Activated CD8-positive, alpha-beta memory T cell treated with anti-CD3 and anti-CD28 coated beads, Interleukin-2, amount 10 ng/mL, durations not matched to agents 7 days and 5 days (primary cell): Measurements from ENCODE around the gene ZC3H18. TPM values are rescaled to one million over a fixed set of nuclear protein-coding genes. Genes with fewer than 3 reads are reported as not detected.

ENCODE experiments used
- ATAC-seq: fragments of 150-1000 bp; cut with Tn5 transposase; one replicate; pipeline ENCODE4 v1.10.0; 2021; ENCODE audit warnings: moderate library complexity
- CTCF ChIA-PET: fragments of 350-600 bp; sonication (Branson Sonifier 250); formaldehyde crosslinking; loops from one replicate; lab custom pipeline; 2021; ENCODE audit warnings: antibody characterized with exemption; lab: Charles Lee
- DNase-seq: peaks from one replicate; pipeline ENCODE4 v3.0.0-alpha.2; 2020
- H3K27ac Mint-ChIP-seq: one replicate; pipeline ENCODE4 v1.8.0; 2021; ENCODE audit warnings: mild to moderate bottlenecking, mixed read lengths
- H3K27me3 Mint-ChIP-seq: one replicate; pipeline ENCODE4 v1.8.0; 2021; ENCODE audit warnings: mixed read lengths
- H3K36me3 Mint-ChIP-seq: one replicate; pipeline ENCODE4 v1.8.0; 2021; ENCODE audit warnings: mild to moderate bottlenecking, mixed read lengths
- H3K4me1 Mint-ChIP-seq: one replicate; pipeline ENCODE4 v1.8.0; 2021; ENCODE audit warnings: mixed read lengths
- H3K4me3 Mint-ChIP-seq: one replicate; pipeline ENCODE4 v1.8.0; 2021; ENCODE audit warnings: mild to moderate bottlenecking, moderate library complexity, mixed read lengths
- H3K9me3 Mint-ChIP-seq: one replicate; pipeline ENCODE4 v1.8.0; 2022; ENCODE audit warnings: low read depth, mixed read lengths
- total RNA-seq, 2 experiments: library from RNA; stranded (reverse); gene quantifications; one replicate each; pipeline ENCODE4 v1.2.3, GENCODE V29; 2021

ZC3H18 gene
- total RNA-seq, 2 experiments from 2014 or later: 88.1 to 93.9 TPM

DNA sequence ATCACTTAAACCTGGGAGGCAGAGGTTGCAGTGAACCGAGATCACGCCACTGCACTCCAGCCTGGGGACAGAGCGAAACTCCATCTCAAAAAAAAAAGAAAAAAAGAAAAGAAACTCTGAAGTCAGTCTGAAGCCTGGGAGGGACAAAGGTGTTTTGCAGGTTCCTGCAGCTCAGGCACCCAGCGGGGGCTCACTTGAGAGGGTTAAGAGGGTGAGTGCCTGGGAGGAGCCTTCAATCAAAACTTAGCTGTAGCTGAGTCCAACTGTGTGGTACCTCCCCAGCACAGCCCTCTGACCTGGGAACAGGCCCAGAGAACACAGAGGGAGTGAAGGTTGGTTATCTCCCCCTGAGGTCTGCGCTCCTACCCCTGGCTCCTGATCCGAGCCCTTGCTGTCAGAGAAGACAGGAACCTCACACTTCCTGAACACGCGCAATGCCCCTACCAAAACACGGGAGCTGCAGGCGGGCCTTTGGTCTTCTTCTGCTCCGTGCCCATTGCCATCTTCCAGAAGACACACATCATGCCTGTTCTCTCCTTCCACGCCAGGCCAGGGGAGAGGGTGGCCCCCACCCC, 20.4 kb upstream of the ZC3H18 start:
- DNase-seq (no peak), ATAC-seq (peak; percentile 33)
- Mint-ChIP-seq H3K36me3 (no peaks in the 10 kb centered on the region), H3K4me3 (no peak overlapping the region), H3K27ac (no peak overlapping the region), H3K27me3 (peaks cover 34% of the 10 kb centered on the region), H3K4me1 (peaks cover 13% of the 10 kb centered on the region), H3K9me3 (no peaks in the 10 kb centered on the region)
- CTCF ChIA-PET: interaction anchor here (1.2 kb wide), 1 partner anchor 14 kb away, joined by 4 read pairs; no protein-coding TSS in a partner anchor

DNA sequence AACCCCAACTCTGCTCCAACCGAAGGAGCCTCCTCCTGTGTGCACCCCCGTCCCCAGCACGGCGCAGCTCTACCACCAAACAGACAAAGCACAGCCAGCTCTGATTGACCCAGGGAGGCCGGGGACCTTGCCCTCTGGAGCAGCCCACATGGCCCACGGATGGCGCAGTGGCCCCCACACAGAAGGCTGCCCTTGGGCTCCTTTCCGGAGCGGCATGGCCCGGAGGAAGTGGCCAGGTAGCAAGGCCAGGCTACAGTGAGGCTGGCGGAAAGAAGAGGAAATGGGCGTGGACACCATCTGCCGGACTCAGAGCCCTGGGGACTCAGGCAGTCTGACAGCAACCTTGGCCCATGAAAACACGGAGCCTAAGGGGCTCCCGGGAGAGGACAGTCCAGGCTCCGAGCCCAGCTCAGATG, 19.9 kb upstream of the ZC3H18 start:
- DNase-seq: no peak
- no peaks in the 10 kb centered on the region for H3K9me3 Mint-ChIP-seq
- CTCF ChIA-PET: interaction anchor here (1.2 kb wide), 1 partner anchor 14 kb away, joined by 4 read pairs; no protein-coding TSS in a partner anchor
- peak; percentile 23 for ATAC-seq
- peaks cover 32% of the 10 kb centered on the region for H3K27me3 Mint-ChIP-seq
- H3K4me3 Mint-ChIP-seq: no peak overlapping the region
- H3K27ac Mint-ChIP-seq: no peak overlapping the region
- peaks cover 13% of the 10 kb centered on the region for H3K4me1 Mint-ChIP-seq
- H3K36me3 Mint-ChIP-seq: no peaks in the 10 kb centered on the region

DNA sequence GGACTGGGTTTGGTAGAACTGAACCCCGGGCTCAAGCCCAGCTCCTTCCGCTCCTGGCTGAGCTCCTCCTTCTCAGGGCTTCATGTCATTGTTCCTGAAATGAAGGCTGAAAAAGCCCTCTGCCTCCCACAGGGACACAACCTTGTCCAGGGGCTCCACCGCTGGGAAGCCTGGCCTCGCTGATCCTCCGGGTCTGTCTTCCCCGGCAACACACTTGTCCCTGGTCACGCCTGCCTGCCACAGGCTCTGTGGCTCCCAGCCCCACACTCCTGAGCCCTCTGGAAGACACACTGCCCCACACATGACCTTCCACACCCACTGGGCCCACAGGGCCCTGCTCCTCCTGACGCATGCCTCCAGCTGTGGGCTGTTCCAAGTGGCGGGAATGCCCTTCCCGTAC, 18.0 kb upstream of the ZC3H18 start:
- H3K27me3 Mint-ChIP-seq: peaks cover 22% of the 10 kb centered on the region
- peaks cover 13% of the 10 kb centered on the region for H3K4me1 Mint-ChIP-seq
- peaks cover 3% of the 10 kb centered on the region for H3K9me3 Mint-ChIP-seq
- CTCF ChIA-PET: no interaction called here
- H3K27ac Mint-ChIP-seq: no peak overlapping the region
- no peaks in the 10 kb centered on the region for H3K36me3 Mint-ChIP-seq
- DNase-seq (no peak), ATAC-seq (no peak)
- no peak overlapping the region for H3K4me3 Mint-ChIP-seq

DNA sequence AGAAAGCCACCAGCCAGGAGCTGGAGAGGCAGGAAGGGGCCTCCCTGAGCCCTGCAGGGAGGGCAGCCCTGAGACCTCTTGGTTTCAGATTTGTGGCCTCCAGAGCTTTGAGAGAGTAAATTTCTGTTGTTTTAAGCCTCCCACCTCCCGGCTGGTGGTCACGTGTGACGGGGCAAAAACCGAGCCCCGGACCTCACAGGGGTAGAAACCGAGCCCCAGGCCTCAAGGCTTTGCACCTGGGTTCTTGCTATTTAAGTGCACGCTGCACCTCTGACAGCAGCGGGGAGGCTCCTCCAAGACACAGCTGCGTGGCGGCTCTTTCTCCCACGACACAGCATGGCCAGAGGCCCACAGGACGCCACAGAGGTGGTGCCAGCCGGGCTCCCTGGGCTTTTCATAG, 17.4 kb upstream of the ZC3H18 start:
- H3K4me3 Mint-ChIP-seq: no peak overlapping the region
- H3K27me3 Mint-ChIP-seq: peaks cover 22% of the 10 kb centered on the region
- ATAC-seq (no peak), DNase-seq (no peak)
- no peaks in the 10 kb centered on the region for H3K36me3 Mint-ChIP-seq
- peaks cover 13% of the 10 kb centered on the region for H3K4me1 Mint-ChIP-seq
- CTCF ChIA-PET: interaction anchor here (1.3 kb wide), 1 partner anchor 19 kb away, joined by 3 read pairs; no protein-coding TSS in a partner anchor
- peaks cover 5% of the 10 kb centered on the region for H3K9me3 Mint-ChIP-seq
- H3K27ac Mint-ChIP-seq: no peak overlapping the region

DNA sequence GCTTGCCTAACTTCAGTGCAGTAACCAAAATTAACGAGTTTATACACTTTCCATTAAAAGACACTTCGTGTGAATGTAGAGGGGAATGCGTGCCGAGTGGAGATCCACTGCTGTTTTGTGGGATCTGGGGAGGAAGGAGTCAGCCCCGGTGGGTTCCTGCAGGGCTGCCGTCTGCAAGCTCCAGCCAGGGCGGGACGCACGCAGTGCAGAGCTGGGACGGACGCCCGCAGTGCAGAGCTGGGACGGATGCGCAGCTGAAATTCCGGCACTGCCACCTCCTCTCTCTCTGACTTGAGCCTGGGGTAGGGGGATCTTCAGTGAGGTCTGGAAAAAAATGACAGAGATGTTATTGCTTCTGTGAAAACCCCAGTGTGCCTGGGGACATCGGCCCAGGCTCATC, 16.5 kb upstream of the ZC3H18 start:
- no peak for DNase-seq
- no peak overlapping the region for H3K4me3 Mint-ChIP-seq
- peaks cover 22% of the 10 kb centered on the region for H3K27me3 Mint-ChIP-seq
- ATAC-seq: no peak
- H3K9me3 Mint-ChIP-seq: peaks cover 5% of the 10 kb centered on the region
- H3K27ac Mint-ChIP-seq: no peak overlapping the region
- peaks cover 13% of the 10 kb centered on the region for H3K4me1 Mint-ChIP-seq
- CTCF ChIA-PET: interaction anchor here (1.1 to 1.3 kb wide), 2 partner anchors 20 to 109 kb away, joined by 3 read pairs; no protein-coding TSS in a partner anchor
- no peaks in the 10 kb centered on the region for H3K36me3 Mint-ChIP-seq

DNA sequence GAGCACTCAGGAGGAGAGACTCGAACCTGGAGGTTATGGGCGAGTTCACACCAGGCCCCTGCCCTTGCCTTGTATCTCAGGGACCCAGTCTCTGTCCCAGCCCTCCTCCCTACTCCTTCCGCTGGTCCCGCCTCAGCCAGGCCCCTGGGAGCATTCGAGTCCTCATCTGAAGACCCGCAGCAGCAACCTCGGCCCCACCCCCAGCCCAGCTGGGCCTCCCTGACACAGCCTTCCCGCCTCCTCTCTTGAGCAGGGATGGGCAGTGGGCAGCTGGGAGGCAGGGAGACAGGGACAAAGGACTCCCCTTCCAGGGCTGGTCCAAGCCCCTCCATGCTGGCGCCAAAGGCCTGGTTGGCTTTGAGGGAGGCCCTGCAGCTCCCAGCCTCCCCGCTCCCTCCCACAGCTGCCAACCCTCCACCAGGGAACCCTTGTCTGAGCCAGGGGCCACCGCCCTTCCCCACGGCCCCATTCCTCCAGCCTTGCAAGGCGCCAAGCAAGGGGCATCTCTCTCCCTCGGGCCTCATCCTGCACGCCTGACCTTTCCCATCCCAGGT, 15.4 kb upstream of the ZC3H18 start:
- H3K4me3 Mint-ChIP-seq: no peak overlapping the region
- no peak overlapping the region for H3K27ac Mint-ChIP-seq
- peaks cover 19% of the 10 kb centered on the region for H3K27me3 Mint-ChIP-seq

DNA sequence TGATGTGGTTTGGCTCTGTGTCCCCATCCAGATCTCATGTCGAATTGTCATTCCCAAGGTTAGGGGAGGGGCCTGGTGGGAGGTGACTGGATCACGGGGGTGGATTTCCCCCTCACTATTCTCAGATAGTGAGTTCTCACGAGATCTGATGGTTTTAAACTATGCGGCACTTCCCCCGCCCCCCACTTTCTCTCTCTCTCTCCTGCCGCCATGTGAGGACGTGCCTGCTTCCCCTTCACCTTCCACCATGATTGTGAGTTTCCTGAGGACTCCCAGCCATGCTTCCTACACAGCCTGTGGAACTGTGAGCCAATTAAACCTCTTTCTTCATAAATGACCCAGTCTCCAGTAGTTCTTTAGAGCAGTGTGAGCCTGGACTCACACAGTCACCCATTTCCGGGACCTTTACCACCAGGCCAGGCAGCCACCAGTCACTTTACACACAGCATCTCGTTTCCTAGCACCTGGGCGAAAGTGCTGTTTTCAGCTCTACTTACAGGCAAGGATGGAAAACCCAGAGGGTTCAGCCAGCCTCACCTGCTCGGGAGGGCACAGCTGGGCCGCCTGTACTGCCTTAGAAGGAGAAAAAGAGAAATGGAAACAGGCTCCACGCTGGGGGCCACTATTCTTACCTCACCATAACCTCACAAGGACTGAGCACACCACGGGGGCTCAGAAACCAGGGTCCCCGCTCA, 13.8 kb upstream of the ZC3H18 start:
- CTCF ChIA-PET: no interaction called here

More for the DNA sequence above, 15.4 kb upstream of the ZC3H18 start:
- H3K36me3 Mint-ChIP-seq: no peaks in the 10 kb centered on the region
- H3K9me3 Mint-ChIP-seq: peaks cover 5% of the 10 kb centered on the region
- DNase-seq (no peak), ATAC-seq (no peak)
- CTCF ChIA-PET: interaction anchor here (0.8 to 1.1 kb wide), 2 partner anchors 110 kb away, joined by 3 to 4 read pairs; no protein-coding TSS in a partner anchor
- H3K4me1 Mint-ChIP-seq: peaks cover 13% of the 10 kb centered on the region

DNA sequence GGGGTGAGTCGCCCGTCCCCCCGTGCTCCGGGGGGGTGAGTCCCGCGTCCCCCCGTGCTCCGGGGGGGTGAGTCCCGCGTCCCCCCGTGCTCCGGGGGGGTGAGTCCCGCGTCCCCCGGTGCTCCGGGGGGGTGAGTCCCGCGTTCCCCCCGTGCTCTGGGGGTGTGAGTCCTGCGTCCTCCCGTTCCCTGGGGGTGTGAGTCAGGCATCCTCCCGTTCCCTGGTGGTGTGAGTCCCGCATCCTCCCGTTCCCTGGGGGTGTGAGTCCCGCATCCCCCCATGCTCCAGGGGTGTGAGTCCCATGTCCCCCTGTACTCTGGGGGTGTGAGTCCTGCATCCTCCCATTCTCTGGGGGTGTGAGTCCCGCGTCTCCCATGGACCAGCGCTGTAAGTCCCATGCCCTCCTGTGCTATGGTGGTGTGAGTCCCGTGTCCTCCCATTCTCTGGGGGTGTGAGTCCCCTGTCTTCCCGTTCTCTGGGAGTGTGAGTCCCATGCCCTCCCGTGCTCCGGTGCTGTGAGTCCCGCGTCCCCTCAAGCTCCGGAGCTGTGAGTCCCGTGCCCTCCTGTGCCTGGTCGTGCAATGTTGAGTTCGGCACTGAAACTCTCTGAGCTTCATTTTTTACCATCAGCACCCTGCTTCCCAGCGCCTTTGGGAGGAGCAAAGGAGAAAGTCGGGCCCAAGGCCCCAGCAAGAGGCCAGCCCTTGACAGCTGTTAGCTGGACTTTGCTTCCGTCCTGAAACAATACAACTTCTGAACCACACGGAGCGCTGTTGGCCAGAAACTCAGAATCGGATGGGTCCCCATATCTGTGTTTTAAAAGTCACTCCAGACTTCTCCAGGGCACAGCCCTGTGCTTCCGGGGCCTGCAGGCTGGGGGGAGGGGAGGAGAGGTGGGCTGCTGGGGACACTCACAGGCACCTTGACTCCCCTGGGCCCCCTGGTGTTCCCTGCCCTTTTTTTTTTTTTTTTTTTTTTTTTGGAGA, 11.5 kb upstream of the ZC3H18 start:
- Mint-ChIP-seq H3K27ac (no peak overlapping the region), H3K36me3 (no peaks in the 10 kb centered on the region), H3K4me1 (peaks cover 3% of the 10 kb centered on the region), H3K9me3 (peaks cover 5% of the 10 kb centered on the region), H3K27me3 (peaks cover 11% of the 10 kb centered on the region), H3K4me3 (no peak overlapping the region)
- DNase-seq: no peak
- CTCF ChIA-PET: interaction anchor here (0.7 to 1.5 kb wide), 3 partner anchors 12 to 121 kb away, joined by 3 to 8 read pairs (median 8); partner anchors contain the start of gene ZC3H18
- peak; percentile 50 for ATAC-seq

More for the DNA sequence above, 13.8 kb upstream of the ZC3H18 start:
- Mint-ChIP-seq H3K4me1 (peaks cover 8% of the 10 kb centered on the region), H3K9me3 (peaks cover 5% of the 10 kb centered on the region), H3K27me3 (peaks cover 16% of the 10 kb centered on the region), H3K36me3 (no peaks in the 10 kb centered on the region), H3K27ac (no peak overlapping the region), H3K4me3 (no peak overlapping the region)
- no peak for DNase-seq
- no peak for ATAC-seq

DNA sequence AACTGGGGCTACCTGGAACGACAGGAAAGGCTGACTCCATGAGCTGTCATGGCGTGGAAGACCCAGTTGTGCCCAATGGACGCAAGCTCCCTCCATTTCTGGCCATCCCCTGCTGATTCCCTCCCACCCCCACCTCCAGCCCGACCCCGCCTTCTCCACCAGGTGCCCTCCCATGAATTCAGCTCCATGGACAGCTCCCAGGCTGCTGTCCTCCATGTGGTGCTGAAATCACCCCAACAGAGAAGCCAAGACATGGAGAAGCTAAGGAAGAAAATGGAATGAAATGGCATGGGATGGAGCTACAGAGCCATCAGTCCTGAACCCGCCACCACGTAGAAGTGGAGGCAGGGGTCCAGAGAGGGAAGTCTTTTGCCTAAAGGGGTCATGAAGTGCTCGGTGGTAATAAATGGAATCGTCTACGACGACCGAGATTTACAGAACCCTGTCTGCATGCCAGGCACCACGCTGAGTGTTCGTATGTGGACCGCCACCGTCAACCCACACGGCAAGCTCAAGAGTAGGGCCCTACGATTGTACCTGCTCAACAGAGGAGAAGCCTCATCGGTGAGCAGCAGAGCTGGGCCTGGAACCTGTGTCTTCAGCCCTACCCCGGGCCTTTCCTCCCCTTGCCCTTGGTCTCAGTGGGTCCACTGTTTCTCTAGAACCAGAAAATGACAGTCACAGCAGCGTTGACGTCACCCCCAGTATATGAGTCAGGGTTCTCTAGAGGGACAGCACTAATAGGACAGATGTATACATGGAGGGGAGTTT, 9.3 kb upstream of the ZC3H18 start:
- no peak for ATAC-seq
- H3K4me1 Mint-ChIP-seq: peaks cover 3% of the 10 kb centered on the region
- H3K27ac Mint-ChIP-seq: no peak overlapping the region
- no peak overlapping the region for H3K4me3 Mint-ChIP-seq
- H3K9me3 Mint-ChIP-seq: peaks cover 5% of the 10 kb centered on the region
- no peaks in the 10 kb centered on the region for H3K36me3 Mint-ChIP-seq
- H3K27me3 Mint-ChIP-seq: peaks cover 7% of the 10 kb centered on the region
- DNase-seq: no peak
- CTCF ChIA-PET: interaction anchor here (0.6 to 4.6 kb wide), 9 partner anchors 9 to 807 kb away, joined by 3 to 26 read pairs (median 3); partner anchors contain the start of gene ZC3H18

DNA sequence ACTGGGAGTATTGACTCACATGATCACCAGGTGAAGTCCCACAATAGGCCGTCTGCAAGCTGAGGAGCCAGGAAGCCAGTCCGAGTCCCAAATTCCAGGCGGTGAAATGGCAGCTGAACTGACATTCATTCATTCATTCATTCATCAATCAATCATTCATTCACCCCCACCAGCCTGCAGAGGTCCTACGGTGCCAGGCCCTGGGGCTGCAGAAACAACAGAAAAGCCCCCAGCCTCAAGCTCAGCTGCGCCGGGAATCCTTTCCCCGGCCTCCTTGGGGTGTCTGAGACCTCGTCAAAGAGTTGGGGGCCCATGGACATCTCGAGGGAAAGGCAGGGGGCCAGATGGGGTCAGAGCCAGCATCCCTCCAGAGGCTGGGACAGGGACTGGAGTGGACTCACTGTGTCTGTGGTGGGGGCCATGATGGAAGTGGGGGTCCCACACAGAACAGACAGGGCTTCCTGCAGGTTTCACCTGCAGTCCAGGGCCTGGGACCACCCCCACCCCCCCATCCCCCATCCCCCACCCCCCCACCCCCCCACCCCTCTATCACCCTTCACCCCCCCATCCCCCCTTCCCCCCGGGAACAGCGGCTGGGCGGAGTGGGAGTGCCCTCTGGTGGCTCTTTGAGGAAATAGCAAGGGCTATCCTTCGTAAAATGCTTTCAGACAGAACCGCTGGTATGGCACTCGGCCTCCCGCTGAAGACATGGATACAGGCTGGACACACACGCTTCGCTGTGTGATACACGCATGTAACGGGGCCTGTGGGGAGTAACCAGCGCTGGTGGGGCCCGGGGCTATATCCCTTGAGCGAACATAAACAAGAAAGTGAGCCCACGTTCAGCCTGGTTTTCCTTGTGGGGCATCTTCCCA, 8.5 kb upstream of the ZC3H18 start:
- CTCF ChIA-PET: interaction anchor here (0.6 to 4.6 kb wide), 13 partner anchors 8 to 808 kb away, joined by 3 to 26 read pairs (median 3); partner anchors contain the start of gene ZC3H18
- ATAC-seq (peak; percentile 34), DNase-seq (peak; percentile 61)
- no peak overlapping the region for H3K27ac Mint-ChIP-seq
- H3K4me3 Mint-ChIP-seq: no peak overlapping the region
- peaks cover 8% of the 10 kb centered on the region for H3K4me1 Mint-ChIP-seq
- no peaks in the 10 kb centered on the region for H3K36me3 Mint-ChIP-seq
- H3K9me3 Mint-ChIP-seq: peaks cover 3% of the 10 kb centered on the region
- peaks cover 7% of the 10 kb centered on the region for H3K27me3 Mint-ChIP-seq

DNA sequence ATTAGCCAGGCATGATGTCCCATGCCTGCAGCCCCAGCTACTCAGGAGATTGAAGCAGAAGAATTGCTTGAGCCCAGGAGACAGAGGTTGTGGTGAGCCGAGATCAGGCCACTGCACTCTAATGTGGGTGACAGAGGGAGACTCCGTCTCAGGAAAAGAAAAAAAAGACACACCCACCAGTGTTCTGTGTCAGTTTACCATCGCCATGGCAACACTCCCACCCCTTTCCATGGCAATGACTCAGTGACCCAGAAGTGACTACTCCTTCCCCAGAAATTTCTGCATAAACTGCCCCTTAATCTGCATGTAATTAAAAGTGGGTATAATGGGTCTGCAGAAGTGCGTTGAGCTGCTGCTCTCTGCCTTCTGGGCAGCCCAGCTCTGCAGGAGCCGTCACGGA, 4.0 kb upstream of the ZC3H18 start:
- Mint-ChIP-seq H3K27me3 (peaks cover 3% of the 10 kb centered on the region), H3K9me3 (no peaks in the 10 kb centered on the region), H3K4me3 (no peak overlapping the region), H3K4me1 (peaks cover 16% of the 10 kb centered on the region), H3K36me3 (no peaks in the 10 kb centered on the region), H3K27ac (no peak overlapping the region)
- DNase-seq: peak; percentile 51
- no peak for ATAC-seq
- CTCF ChIA-PET: interaction anchor here (1.8 kb wide), 1 partner anchor 67 kb away, joined by 5 read pairs; no protein-coding TSS in a partner anchor
